NT2/D1 (cell line): Measurements from ENCODE around the gene FUT1.
"Not testable (repeated sequence)": the region's sequence is repeated elsewhere in the genome, so short reads cannot be mapped to it uniquely, and the experiment has no call there.

ENCODE experiments used
- SUZ12 ChIP-seq: IDR thresholded peaks from 2 replicates; pipeline ENCODE4 v1.6.1; 2011; ENCODE audit not compliant: insufficient read length, insufficient read depth; ENCODE audit errors: extremely low read depth
- YY1 ChIP-seq: IDR thresholded peaks from 2 replicates; pipeline ENCODE4 v1.6.1; 2011; ENCODE audit not compliant: insufficient read length, insufficient read depth
- ZNF274 ChIP-seq: IDR thresholded peaks from 2 replicates; pipeline ENCODE4 v1.6.1; 2011; ENCODE audit warnings: mild to moderate bottlenecking, low read depth, low read length

GRCh38 chr19:48787331-48787730, 34.9 kb upstream of the FUT1 start:
- not testable (repeated sequence) for TF ChIP-seq ZNF274, YY1, SUZ12
